ENCODE results near the gene RRAS2.

Gene RRAS2

GRCh38 chr11:14331476-14332136 is 27.4 kb downstream of the RRAS2 start:
- Histone ChIP-seq H2AFZ (no peak overlapping the region), H3K4me1 (no peaks in the 10 kb centered on the region), H3K9me3 (ENCODE audit: control insufficient read depth, low read length) (no peaks in the 10 kb centered on the region), H3K79me2 (no peaks in the 10 kb centered on the region), H3K27ac (no peak overlapping the region), H3K27me3 (ENCODE audit: control insufficient read depth, insufficient read depth, low read length) (no peaks in the 10 kb centered on the region), H3K9ac (no peak overlapping the region), H3K4me2 (ENCODE audit: low read length) (no peak overlapping the region), H3K36me3 (ENCODE audit: control insufficient read depth, insufficient read depth, low read length) (no peaks in the 10 kb centered on the region), H3K4me3 (ENCODE audit: low read depth, low read length) (no peak overlapping the region)
- no peak for TF ChIP-seq CTCF (IDR thresholded peaks at IDR 0.05)

- Histone ChIP-seq H3K9ac (no peak overlapping the region), H3K79me2 (no peaks in the 10 kb centered on the region), H3K4me1 (no peaks in the 10 kb centered on the region), H3K27ac (no peak overlapping the region), H3K4me2 (ENCODE audit: low read length) (no peak overlapping the region), H2AFZ (no peak overlapping the region), H3K9me3 (ENCODE audit: control insufficient read depth, low read length) (no peaks in the 10 kb centered on the region), H3K4me3 (ENCODE audit: low read depth, low read length) (no peak overlapping the region), H3K36me3 (ENCODE audit: control insufficient read depth, insufficient read depth, low read length) (no peaks in the 10 kb centered on the region), H3K27me3 (ENCODE audit: control insufficient read depth, insufficient read depth, low read length) (no peaks in the 10 kb centered on the region)
- no peak for TF ChIP-seq CTCF (IDR thresholded peaks at IDR 0.05)
These were observed 28.1 kb downstream of the RRAS2 start for GRCh38 chr11:14330881-14331280.

- H3K79me2 ChIP-seq, result no peaks in the 10 kb centered on the region
- no peak overlapping the region for H3K4me3 ChIP-seq (ENCODE audit: low read depth, low read length)
- H3K9me3 ChIP-seq (ENCODE audit: control insufficient read depth, low read length), result no peaks in the 10 kb centered on the region
- TF ChIP-seq CTCF (IDR thresholded peaks at IDR 0.05), result no peak
- no peak overlapping the region for H3K27ac ChIP-seq
- H2AFZ ChIP-seq, result no peak overlapping the region
- H3K36me3 ChIP-seq (ENCODE audit: control insufficient read depth, insufficient read depth, low read length), result no peaks in the 10 kb centered on the region
- no peak overlapping the region for H3K4me2 ChIP-seq (ENCODE audit: low read length)
- H3K27me3 ChIP-seq (ENCODE audit: control insufficient read depth, insufficient read depth, low read length), result no peaks in the 10 kb centered on the region
- H3K4me1 ChIP-seq, result no peaks in the 10 kb centered on the region
- H3K9ac ChIP-seq, result no peak overlapping the region
These were observed 29.3 kb downstream of the RRAS2 start for GRCh38 chr11:14329702-14330101.

- H3K9me3 ChIP-seq (ENCODE audit: control insufficient read depth, low read length), result no peaks in the 10 kb centered on the region
- H3K4me3 ChIP-seq (ENCODE audit: low read depth, low read length), result no peak overlapping the region
- no peak overlapping the region for H3K4me2 ChIP-seq (ENCODE audit: low read length)
- H3K27me3 ChIP-seq (ENCODE audit: control insufficient read depth, insufficient read depth, low read length), result no peaks in the 10 kb centered on the region
- no peaks in the 10 kb centered on the region for H3K4me1 ChIP-seq
- H3K27ac ChIP-seq, result no peak overlapping the region
- H3K79me2 ChIP-seq, result no peaks in the 10 kb centered on the region
- H3K9ac ChIP-seq, result no peak overlapping the region
- no peaks in the 10 kb centered on the region for H3K36me3 ChIP-seq (ENCODE audit: control insufficient read depth, insufficient read depth, low read length)
- no peak for TF ChIP-seq CTCF (IDR thresholded peaks at IDR 0.05)
- H2AFZ ChIP-seq, result no peak overlapping the region
These were observed 31.9 kb downstream of the RRAS2 start for GRCh38 chr11:14327116-14327515.

DNA sequence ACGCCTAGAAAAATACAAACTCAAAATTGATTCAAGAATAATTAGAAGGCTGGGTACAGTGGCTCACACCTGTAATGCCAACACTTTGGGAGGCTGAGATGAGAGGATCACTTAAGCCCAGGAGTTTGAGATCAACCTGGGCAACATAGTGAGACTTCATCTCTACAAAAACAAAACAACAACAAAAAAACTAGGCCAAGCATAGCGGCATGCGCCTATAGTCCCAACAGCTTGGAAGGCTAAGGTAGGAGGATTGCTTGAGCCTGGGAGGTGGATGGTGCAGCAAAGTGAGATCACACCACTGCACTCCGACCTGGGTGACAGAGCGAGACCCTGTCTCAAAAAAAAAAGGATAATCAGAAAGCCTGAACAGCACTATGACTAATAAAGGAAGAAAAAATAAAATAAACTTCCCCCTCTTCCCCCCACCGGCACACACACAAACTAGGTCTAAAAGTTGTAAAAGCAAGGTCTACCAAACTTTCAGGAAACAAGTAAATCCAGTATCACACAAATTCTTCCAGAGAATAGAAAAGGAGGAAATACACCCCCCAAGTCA is 35.8 kb downstream of the RRAS2 start:
- H3K27ac ChIP-seq, result no peak overlapping the region

More for the DNA sequence above, 35.8 kb downstream of the RRAS2 start:
- Histone ChIP-seq H3K9ac (no peak overlapping the region), H3K9me3 (ENCODE audit: control insufficient read depth, low read length) (no peaks in the 10 kb centered on the region), H2AFZ (no peak overlapping the region), H3K4me2 (ENCODE audit: low read length) (no peak overlapping the region), H3K27me3 (ENCODE audit: control insufficient read depth, insufficient read depth, low read length) (no peaks in the 10 kb centered on the region), H3K4me3 (ENCODE audit: low read depth, low read length) (no peak overlapping the region), H3K36me3 (ENCODE audit: control insufficient read depth, insufficient read depth, low read length) (no peaks in the 10 kb centered on the region), H3K79me2 (peaks cover 3% of the 10 kb centered on the region), H3K4me1 (no peaks in the 10 kb centered on the region)
- TF ChIP-seq CTCF (IDR thresholded peaks at IDR 0.05), result no peak

All from parathyroid adenoma (tissue), 2 donors.